ENCODE results near the gene UGT8. TPM values are rescaled to one million over a fixed set of nuclear protein-coding genes. Genes with fewer than 3 reads are reported as not detected.

The UGT8 gene
- polyA plus RNA-seq, 1 of the 3 experiments (the other 2 are of a cell fraction), result not detected

DNA sequence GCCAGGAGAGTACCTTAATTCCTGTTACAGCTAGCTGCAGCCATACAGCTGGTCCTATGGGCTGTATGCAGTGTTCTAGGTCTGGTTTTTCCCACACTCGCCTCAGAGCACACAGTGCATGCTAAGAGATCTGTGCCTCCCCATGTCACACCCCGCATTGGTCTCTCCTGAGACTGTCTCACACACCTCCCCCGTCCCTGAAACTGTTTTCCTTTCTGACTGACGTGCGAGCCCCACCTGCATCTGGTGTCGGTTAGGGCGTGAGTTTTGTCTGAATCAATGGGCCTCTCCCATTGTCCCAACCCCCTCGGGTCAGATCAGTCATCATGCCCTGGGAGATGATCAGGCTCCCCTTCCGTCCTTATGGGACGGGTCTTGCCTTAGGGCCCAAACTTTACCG is 3.4 kb upstream of the UGT8 start:
- CTCF ChIA-PET, result no interaction called here
- POLR2A ChIA-PET, result no interaction called here
- 7% methylated on average over 10 of the region's 11 CpGs for WGBS (ENCODE audit: low lambda C conversion rate)

GRCh38 chr4:114595921-114596320 is 2.7 kb upstream of the UGT8 start:
- Histone ChIP-seq H3K9me2 (no peaks in the 10 kb centered on the region), H3K9ac (no peak overlapping the region), H4K20me1 (ENCODE audit: insufficient read depth) (no peaks in the 10 kb centered on the region), H3K4me3 (ENCODE audit: low read depth in 2 of 2, low read length in 1 of 2) (no peak overlapping the region), H3K79me2 (ENCODE audit: insufficient read depth) (no peaks in the 10 kb centered on the region), H3K4me2 (no peak overlapping the region), H2AFZ (ENCODE audit: low read depth) (no peak overlapping the region), H3F3A (replicated peaks; ENCODE audit: insufficient read depth) (no peaks in the 10 kb centered on the region), H3K27ac (ENCODE audit: low read depth in 2 of 2, low read length in 1 of 2) (no peak overlapping the region), H3K4me1 (ENCODE audit: control insufficient read depth in 1 of 2, insufficient read depth in 2 of 2, low read depth in 1 of 2, low read length in 1 of 2) (peaks cover 0 to 7% of the 10 kb centered on the region in 2 experiments; a peak in 1 of 4 replicates), H3K27me3 (ENCODE audit: insufficient read depth) (peaks cover 71% of the 10 kb centered on the region), H3K36me3 (replicated peaks in 1 of 2; ENCODE audit: control insufficient read depth in 1 of 2, insufficient read depth in 2 of 2, low read length in 1 of 2) (no peaks in the 10 kb centered on the region), H3K9me3 (no peaks in the 10 kb centered on the region)
- no peak for DNase-seq
- TF ChIP-seq EZH2phosphoT487 (IDR thresholded peaks at IDR 0.05; ENCODE audit: borderline replicate concordance, low read depth), result no peak
- no peak for TF ChIP-seq EP300 (IDR thresholded peaks at IDR 0.05; ENCODE audit: borderline replicate concordance in 1 of 2, low read depth in 1 of 2, low read length in 1 of 2)
- TF ChIP-seq CTCF (IDR thresholded peaks at IDR 0.05), result no peak
- no peak for TF ChIP-seq JUND (IDR thresholded peaks at IDR 0.05)
- TF ChIP-seq SIN3A (IDR thresholded peaks at IDR 0.05; ENCODE audit: borderline replicate concordance, low read depth, low read length), result no peak
- no peak for TF ChIP-seq MXI1 (IDR thresholded peaks at IDR 0.05; ENCODE audit: low read depth, low read length)
- TF ChIP-seq CHD2 (IDR thresholded peaks at IDR 0.05; ENCODE audit: low read length, partially characterized antibody), result no peak
- no peak for TF ChIP-seq RAD21 (IDR thresholded peaks at IDR 0.05; ENCODE audit: low read length)
- no peak for TF ChIP-seq RFX5 (IDR thresholded peaks at IDR 0.05; ENCODE audit: low read length)
- TF ChIP-seq RCOR1 (IDR thresholded peaks at IDR 0.05; ENCODE audit: low read length), result no peak
- no peak for TF ChIP-seq GATA2 (CRISPR knock-in tag; IDR thresholded peaks at IDR 0.05)
- TF ChIP-seq TCF12 (IDR thresholded peaks at IDR 0.05), result no peak
- ChIA-PET POLR2A (no interaction called here), CTCF (no interaction called here)
- 0% methylated on average over 2 of the region's 2 CpGs for WGBS (ENCODE audit: low lambda C conversion rate)

More for the DNA sequence above, 3.4 kb upstream of the UGT8 start:
- Histone ChIP-seq H3K36me3 (replicated peaks in 1 of 2; ENCODE audit: control insufficient read depth in 1 of 2, insufficient read depth in 2 of 2, low read length in 1 of 2) (no peaks in the 10 kb centered on the region), H3F3A (replicated peaks; ENCODE audit: insufficient read depth) (no peaks in the 10 kb centered on the region), H4K20me1 (ENCODE audit: insufficient read depth) (no peaks in the 10 kb centered on the region), H3K4me2 (no peak overlapping the region), H2AFZ (ENCODE audit: low read depth) (no peak overlapping the region), H3K4me3 (ENCODE audit: low read depth in 2 of 2, low read length in 1 of 2) (no peak overlapping the region), H3K27ac (ENCODE audit: low read depth in 2 of 2, low read length in 1 of 2) (no peak overlapping the region), H3K79me2 (ENCODE audit: insufficient read depth) (no peaks in the 10 kb centered on the region), H3K9ac (no peak overlapping the region), H3K9me2 (no peaks in the 10 kb centered on the region), H3K9me3 (no peaks in the 10 kb centered on the region), H3K27me3 (ENCODE audit: insufficient read depth) (peaks cover 64% of the 10 kb centered on the region), H3K4me1 (ENCODE audit: control insufficient read depth in 1 of 2, insufficient read depth in 2 of 2, low read depth in 1 of 2, low read length in 1 of 2) (peaks cover 0 to 7% of the 10 kb centered on the region in 2 experiments; a peak in 1 of 4 replicates)
- no peak for TF ChIP-seq GATA2 (CRISPR knock-in tag; IDR thresholded peaks at IDR 0.05)
- no peak for TF ChIP-seq NRF1 (IDR thresholded peaks at IDR 0.05; ENCODE audit: low read depth, low read length)
- TF ChIP-seq POLR2AphosphoS5 (IDR thresholded peaks at IDR 0.05; ENCODE audit: low read depth, low read length), result no peak
- no peak for TF ChIP-seq FOSL2 (IDR thresholded peaks at IDR 0.05; ENCODE audit: borderline replicate concordance, low read depth)
- TF ChIP-seq USF2 (IDR thresholded peaks at IDR 0.05; ENCODE audit: borderline replicate concordance, low read depth, low read length), result no peak
- TF ChIP-seq RXRA (IDR thresholded peaks at IDR 0.05; ENCODE audit: borderline replicate concordance, low read depth), result no peak
- no peak for TF ChIP-seq IRF3 (IDR thresholded peaks at IDR 0.05; ENCODE audit: low read depth, low read length)
- no peak for TF ChIP-seq USF1 (IDR thresholded peaks at IDR 0.05; ENCODE audit: borderline replicate concordance, low read depth)
- TF ChIP-seq JUND (IDR thresholded peaks at IDR 0.05), result no peak
- no peak for TF ChIP-seq RFX5 (IDR thresholded peaks at IDR 0.05; ENCODE audit: low read length)
- TF ChIP-seq TEAD4 (IDR thresholded peaks at IDR 0.05; ENCODE audit: borderline replicate concordance, insufficient read depth), result no peak
- no peak for TF ChIP-seq SIN3A (IDR thresholded peaks at IDR 0.05; ENCODE audit: borderline replicate concordance, low read depth, low read length)
- TF ChIP-seq YY1 (IDR thresholded peaks at IDR 0.05; ENCODE audit: low read depth), result no peak
- DNase-seq, result no peak

Data from SK-N-SH (cell line).